Astrocyte (in vitro differentiated cells and primary cell): ENCODE data around the gene CKAP5.

Experiments
- EZH2 ChIP-seq: IDR thresholded peaks from 2 replicates; pipeline ENCODE4 v1.6.1; 2012; ENCODE audit warnings: mild to moderate bottlenecking, low read length, inconsistent platforms; ENCODE audit not compliant: insufficient read depth
- TF ChIP-seq, protein P1 (sequence below): IDR thresholded peaks from 2 replicates; pipeline ENCODE4 v1.5.1; 2011; ENCODE audit warnings: low read depth, mild to moderate bottlenecking, inconsistent platforms, low read length, moderate library complexity; ENCODE audit not compliant: insufficient read depth

DNA sequence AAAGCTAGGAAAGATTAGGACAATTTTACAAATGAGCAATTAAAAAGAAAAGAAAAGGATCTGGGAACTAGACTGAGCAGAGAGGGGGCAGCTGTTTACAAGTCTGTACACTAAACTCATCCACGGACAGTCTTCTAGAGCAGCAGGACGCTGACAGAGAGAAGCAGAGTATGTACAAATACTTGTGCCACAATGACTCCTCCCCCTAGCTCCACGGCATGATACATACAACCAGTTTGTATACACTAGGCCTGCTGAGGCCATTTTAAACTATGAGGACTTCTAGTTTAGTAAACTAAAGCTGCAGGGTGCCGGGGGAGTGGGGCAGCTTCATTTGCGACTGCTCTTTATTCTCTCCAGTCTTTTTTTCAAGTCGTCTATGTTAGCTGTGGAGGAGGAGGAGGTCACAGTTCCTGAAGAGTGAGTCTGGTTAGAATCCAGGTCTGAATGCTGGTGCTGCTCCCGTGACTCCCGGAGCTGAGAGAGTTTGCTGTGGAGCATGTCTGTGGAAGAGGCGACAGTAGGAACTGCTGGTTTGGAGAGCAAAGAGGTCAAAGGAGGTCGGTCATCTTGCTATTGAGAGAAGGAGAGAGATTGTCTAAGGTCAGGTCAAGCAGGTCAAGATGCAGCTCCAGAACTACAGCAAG is 102.3 kb downstream of the CKAP5 start:
- TF ChIP-seq, protein P1, sequence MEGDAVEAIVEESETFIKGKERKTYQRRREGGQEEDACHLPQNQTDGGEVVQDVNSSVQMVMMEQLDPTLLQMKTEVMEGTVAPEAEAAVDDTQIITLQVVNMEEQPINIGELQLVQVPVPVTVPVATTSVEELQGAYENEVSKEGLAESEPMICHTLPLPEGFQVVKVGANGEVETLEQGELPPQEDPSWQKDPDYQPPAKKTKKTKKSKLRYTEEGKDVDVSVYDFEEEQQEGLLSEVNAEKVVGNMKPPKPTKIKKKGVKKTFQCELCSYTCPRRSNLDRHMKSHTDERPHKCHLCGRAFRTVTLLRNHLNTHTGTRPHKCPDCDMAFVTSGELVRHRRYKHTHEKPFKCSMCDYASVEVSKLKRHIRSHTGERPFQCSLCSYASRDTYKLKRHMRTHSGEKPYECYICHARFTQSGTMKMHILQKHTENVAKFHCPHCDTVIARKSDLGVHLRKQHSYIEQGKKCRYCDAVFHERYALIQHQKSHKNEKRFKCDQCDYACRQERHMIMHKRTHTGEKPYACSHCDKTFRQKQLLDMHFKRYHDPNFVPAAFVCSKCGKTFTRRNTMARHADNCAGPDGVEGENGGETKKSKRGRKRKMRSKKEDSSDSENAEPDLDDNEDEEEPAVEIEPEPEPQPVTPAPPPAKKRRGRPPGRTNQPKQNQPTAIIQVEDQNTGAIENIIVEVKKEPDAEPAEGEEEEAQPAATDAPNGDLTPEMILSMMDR: no peak
- no peak for TF ChIP-seq EZH2
